ENCODE measurements around the gene EN1.

DNA sequence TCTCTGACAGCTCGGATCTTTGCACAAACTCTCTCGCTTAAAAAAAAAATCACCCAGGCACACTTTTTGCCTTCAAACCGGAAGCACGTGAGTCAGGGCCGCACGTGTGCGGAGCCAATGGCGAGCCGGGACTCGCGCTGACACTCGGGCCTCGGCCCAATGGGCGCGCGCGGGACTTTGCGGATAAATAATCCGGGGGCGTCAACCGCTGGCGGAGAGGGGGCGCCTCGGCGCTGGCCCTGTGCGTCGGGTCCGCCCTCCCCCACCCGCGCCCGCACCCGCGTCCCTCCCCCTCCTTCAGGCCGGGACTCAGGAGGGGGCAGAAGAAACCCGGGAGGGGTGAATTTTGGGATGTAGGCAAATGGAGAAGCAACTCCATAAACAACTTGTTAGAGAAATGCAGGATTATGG, 319 bp upstream of the EN1 start:
- TF ChIP-seq, protein P1, sequence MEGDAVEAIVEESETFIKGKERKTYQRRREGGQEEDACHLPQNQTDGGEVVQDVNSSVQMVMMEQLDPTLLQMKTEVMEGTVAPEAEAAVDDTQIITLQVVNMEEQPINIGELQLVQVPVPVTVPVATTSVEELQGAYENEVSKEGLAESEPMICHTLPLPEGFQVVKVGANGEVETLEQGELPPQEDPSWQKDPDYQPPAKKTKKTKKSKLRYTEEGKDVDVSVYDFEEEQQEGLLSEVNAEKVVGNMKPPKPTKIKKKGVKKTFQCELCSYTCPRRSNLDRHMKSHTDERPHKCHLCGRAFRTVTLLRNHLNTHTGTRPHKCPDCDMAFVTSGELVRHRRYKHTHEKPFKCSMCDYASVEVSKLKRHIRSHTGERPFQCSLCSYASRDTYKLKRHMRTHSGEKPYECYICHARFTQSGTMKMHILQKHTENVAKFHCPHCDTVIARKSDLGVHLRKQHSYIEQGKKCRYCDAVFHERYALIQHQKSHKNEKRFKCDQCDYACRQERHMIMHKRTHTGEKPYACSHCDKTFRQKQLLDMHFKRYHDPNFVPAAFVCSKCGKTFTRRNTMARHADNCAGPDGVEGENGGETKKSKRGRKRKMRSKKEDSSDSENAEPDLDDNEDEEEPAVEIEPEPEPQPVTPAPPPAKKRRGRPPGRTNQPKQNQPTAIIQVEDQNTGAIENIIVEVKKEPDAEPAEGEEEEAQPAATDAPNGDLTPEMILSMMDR (conservative IDR thresholded peaks at IDR 0.05): no peak
- TF ChIP-seq ZFX (IDR thresholded peaks at IDR 0.05): no peak

All from C4-2B (cell line).